Mammary epithelial cell (primary cell): ENCODE measurements around the gene BAIAP2L1.

ENCODE experiments used
- EZH2 ChIP-seq: IDR thresholded peaks from 2 replicates; pipeline ENCODE4 v1.6.1; 2012; ENCODE audit warnings: low read length, inconsistent platforms, borderline replicate concordance
- TF ChIP-seq, protein P1 (sequence below), 2 donors: IDR thresholded peaks in 1 of 2; conservative IDR thresholded peaks in 1 of 2; 2 replicates each; pipeline ENCODE4 v1.5.1; 2011 to 2012; ENCODE audit warnings: inconsistent platforms in 2 of 2, low read length in 2 of 2, mild to moderate bottlenecking in 2 of 2, control low read depth in 1 of 2, low read depth in 1 of 2; ENCODE audit not compliant: insufficient read depth in 1 of 2; ENCODE audit errors: extremely low read depth in 1 of 2

DNA sequence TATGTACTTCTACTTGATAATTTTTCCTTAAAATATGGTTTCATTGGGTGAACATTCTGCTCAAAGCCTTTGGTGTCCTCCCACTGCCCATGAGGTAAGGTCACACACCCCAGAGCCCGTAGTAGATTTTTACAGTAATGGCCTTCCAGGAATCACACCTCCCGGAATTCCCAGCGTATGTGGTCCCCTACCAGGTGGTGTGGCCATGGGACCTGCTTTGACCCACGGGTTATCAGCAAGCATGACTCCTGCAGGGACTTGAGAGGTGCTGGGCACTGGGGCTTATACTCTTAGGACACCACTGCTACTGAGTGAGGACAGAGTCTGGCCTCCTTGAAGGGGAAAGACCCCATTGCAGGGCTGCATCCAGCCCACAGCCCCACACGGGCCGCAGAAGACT is 42.2 kb downstream of the BAIAP2L1 start:
- TF ChIP-seq, protein P1, sequence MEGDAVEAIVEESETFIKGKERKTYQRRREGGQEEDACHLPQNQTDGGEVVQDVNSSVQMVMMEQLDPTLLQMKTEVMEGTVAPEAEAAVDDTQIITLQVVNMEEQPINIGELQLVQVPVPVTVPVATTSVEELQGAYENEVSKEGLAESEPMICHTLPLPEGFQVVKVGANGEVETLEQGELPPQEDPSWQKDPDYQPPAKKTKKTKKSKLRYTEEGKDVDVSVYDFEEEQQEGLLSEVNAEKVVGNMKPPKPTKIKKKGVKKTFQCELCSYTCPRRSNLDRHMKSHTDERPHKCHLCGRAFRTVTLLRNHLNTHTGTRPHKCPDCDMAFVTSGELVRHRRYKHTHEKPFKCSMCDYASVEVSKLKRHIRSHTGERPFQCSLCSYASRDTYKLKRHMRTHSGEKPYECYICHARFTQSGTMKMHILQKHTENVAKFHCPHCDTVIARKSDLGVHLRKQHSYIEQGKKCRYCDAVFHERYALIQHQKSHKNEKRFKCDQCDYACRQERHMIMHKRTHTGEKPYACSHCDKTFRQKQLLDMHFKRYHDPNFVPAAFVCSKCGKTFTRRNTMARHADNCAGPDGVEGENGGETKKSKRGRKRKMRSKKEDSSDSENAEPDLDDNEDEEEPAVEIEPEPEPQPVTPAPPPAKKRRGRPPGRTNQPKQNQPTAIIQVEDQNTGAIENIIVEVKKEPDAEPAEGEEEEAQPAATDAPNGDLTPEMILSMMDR (conservative IDR thresholded peaks at IDR 0.05 in 1 of 2, IDR thresholded peaks at IDR 0.05 in 1 of 2; ENCODE audit: extremely low read depth in 1 of 2, insufficient read depth in 1 of 2, low read depth in 1 of 2, low read length in 2 of 2) = no peak
- no peak for TF ChIP-seq EZH2
